Measurements from ENCODE around the gene FSTL4. TPM values are rescaled to one million over a fixed set of nuclear protein-coding genes. Genes with fewer than 3 reads are reported as not detected.

FSTL4 gene
- total RNA-seq, 4 donors from 2014 or later, result 0.22 to 0.47 (median 0.27) TPM; not detected in 1

DNA sequence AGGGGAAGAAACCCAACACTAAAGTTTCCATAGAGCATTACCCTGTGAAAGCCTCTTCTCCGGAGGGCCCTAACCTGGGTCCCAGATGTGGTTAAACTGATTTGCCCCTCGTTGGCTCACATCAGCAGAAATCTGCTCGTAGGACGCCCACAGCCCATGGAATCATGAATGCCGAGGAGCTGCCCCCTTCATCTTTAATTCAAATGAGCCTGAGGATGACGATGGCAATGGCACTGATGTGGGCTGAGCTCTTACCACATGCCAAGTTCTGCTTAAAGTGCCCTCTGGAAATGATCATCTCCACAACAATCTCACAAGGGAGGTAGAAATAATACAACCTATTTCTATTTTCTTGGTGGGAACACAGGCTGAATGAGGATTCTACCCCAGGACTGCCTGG lies 183.3 kb downstream of the FSTL4 start:
- no peak for ATAC-seq
- TF ChIP-seq, protein P1, sequence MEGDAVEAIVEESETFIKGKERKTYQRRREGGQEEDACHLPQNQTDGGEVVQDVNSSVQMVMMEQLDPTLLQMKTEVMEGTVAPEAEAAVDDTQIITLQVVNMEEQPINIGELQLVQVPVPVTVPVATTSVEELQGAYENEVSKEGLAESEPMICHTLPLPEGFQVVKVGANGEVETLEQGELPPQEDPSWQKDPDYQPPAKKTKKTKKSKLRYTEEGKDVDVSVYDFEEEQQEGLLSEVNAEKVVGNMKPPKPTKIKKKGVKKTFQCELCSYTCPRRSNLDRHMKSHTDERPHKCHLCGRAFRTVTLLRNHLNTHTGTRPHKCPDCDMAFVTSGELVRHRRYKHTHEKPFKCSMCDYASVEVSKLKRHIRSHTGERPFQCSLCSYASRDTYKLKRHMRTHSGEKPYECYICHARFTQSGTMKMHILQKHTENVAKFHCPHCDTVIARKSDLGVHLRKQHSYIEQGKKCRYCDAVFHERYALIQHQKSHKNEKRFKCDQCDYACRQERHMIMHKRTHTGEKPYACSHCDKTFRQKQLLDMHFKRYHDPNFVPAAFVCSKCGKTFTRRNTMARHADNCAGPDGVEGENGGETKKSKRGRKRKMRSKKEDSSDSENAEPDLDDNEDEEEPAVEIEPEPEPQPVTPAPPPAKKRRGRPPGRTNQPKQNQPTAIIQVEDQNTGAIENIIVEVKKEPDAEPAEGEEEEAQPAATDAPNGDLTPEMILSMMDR (IDR thresholded peaks at IDR 0.05), result no peak
- no peak for TF ChIP-seq POLR2AphosphoS5 (IDR thresholded peaks at IDR 0.05)
- TF ChIP-seq EP300 (IDR thresholded peaks at IDR 0.05), result no peak
- no peak for TF ChIP-seq POLR2A (IDR thresholded peaks at IDR 0.05)

DNA sequence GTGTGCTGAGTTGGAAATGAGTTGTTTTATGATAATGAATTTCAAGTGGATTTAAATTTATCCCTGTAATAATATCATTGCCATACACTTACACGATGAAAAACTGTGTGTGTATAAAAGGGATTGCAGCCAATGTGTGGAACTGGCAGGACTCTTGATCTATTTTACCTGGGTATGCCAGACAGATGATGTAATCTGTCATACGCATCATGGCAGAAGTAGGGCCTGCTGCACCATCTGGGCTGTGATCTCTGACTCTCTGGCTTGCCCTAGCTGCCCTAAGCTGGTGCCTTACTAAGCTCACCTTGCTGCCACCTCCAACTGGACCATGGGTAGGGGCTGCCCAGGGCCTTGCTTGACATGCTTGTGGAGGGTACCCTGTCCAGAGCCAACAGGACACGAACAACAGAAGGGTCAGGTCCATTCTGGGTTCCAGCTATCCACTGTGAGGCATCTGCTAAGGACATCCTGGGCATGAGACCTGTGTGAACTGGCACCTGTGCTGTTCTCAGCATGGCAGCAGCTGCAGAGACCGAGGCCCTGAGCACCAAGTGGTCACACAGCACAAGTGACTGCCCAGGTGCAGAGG lies 184.2 kb downstream of the FSTL4 start:
- Histone ChIP-seq H3K27me3 (peaks cover 18% of the 10 kb centered on the region), H3K4me3 (no peak overlapping the region), H3K36me3 (no peaks in the 10 kb centered on the region), H3K27ac (no peak overlapping the region), H3K4me1 (no peaks in the 10 kb centered on the region), H3K9me3 (no peaks in the 10 kb centered on the region)
- TF ChIP-seq POLR2A (IDR thresholded peaks at IDR 0.05) (no peak), EP300 (IDR thresholded peaks at IDR 0.05) (no peak)
- TF ChIP-seq, protein P1 (IDR thresholded peaks at IDR 0.05), result no peak
- WGBS, 2 donors (ENCODE audit: low coverage in 1 of 2), result 50 to 69% methylated on average over 1 to 2 of the region's 4 CpGs
- no peak for ATAC-seq

More for the DNA sequence above, 183.3 kb downstream of the FSTL4 start:
- no peaks in the 10 kb centered on the region for H3K36me3 ChIP-seq
- no peak overlapping the region for H3K27ac ChIP-seq
- H3K9me3 ChIP-seq, result no peaks in the 10 kb centered on the region
- H3K4me1 ChIP-seq, result no peaks in the 10 kb centered on the region
- H3K27me3 ChIP-seq, result peaks cover 18% of the 10 kb centered on the region
- 80% methylated on average over 2 of the region's 6 CpGs; no CpG with 5 or more reads in 1 of the 2 donors for WGBS, 2 donors (ENCODE audit: low coverage in 1 of 2)
- H3K4me3 ChIP-seq, result no peak overlapping the region

- Histone ChIP-seq H3K4me3 (no peak overlapping the region), H3K9me3 (no peaks in the 10 kb centered on the region), H3K27ac (no peak overlapping the region), H3K4me1 (no peaks in the 10 kb centered on the region), H3K27me3 (peaks cover 18% of the 10 kb centered on the region), H3K36me3 (no peaks in the 10 kb centered on the region)
- WGBS, 2 donors (ENCODE audit: low coverage in 1 of 2), result 13 to 39% methylated on average over 1 to 2 of the region's 11 CpGs
- ATAC-seq, result no peak
- TF ChIP-seq, protein P1 (IDR thresholded peaks at IDR 0.05), result no peak
- TF ChIP-seq POLR2A (IDR thresholded peaks at IDR 0.05), result no peak
- TF ChIP-seq POLR2AphosphoS5 (IDR thresholded peaks at IDR 0.05), result no peak
- TF ChIP-seq EP300 (IDR thresholded peaks at IDR 0.05), result no peak
Measured at GRCh38 chr5:133427121-133427777, 185.1 kb downstream of the FSTL4 start.

DNA sequence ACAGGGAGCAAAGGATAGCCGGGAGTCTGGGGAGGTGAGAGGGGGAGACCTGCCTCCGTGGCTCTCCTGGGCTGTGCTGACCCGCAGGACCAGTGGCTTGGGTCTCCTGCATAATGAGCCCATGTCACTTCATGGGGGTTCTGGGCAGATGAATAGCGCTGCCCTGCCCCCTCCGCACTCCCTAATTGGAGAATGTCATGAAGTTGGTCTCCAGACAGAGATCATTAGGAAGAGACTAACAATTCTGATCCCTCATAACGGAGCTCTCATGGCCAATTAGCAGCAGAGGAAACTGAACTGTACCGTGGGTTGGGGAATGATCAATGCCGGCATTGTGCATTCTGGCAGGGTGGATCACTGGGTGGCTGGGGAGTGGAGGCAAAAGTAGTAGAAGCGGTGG lies 186.1 kb downstream of the FSTL4 start:
- ATAC-seq, result no peak
- WGBS, 2 donors (ENCODE audit: low coverage in 1 of 2), result 93 to 100% methylated on average over 1 to 5 of the region's 9 CpGs
- H3K9me3 ChIP-seq, result no peaks in the 10 kb centered on the region
- H3K36me3 ChIP-seq, result no peaks in the 10 kb centered on the region
- TF ChIP-seq EP300 (IDR thresholded peaks at IDR 0.05), result no peak
- TF ChIP-seq, protein P1 (IDR thresholded peaks at IDR 0.05), result no peak
- TF ChIP-seq POLR2A (IDR thresholded peaks at IDR 0.05), result no peak
- no peak for TF ChIP-seq POLR2AphosphoS5 (IDR thresholded peaks at IDR 0.05)
- no peaks in the 10 kb centered on the region for H3K4me1 ChIP-seq
- no peak overlapping the region for H3K4me3 ChIP-seq
- peaks cover 23% of the 10 kb centered on the region for H3K27me3 ChIP-seq
- H3K27ac ChIP-seq, result no peak overlapping the region

DNA sequence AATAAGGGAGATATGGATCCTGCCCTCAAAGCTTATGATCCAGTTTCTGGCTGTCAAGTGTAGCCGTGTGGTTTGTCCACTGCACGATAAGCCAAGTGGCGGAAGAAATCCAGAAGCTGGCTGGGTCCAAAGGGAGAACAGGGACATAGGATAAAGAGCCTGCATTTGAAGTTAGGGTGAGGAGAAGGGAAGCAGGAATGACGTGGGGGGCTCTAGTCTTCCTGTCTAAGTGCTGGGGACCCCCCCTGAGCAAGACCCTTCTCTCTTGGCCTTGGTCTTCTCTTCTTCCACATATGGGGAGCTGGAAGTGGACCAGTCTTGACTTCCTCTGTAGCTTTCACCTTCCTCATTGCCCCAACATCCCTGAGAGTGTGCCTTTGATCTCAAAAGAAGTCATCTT lies 186.6 kb downstream of the FSTL4 start:
- no peaks in the 10 kb centered on the region for H3K9me3 ChIP-seq
- no peak for ATAC-seq
- no peaks in the 10 kb centered on the region for H3K4me1 ChIP-seq
- WGBS, 2 donors (ENCODE audit: low coverage in 1 of 2), result 86 to 87% methylated on average over 3 of the region's 4 CpGs
- TF ChIP-seq POLR2AphosphoS5 (IDR thresholded peaks at IDR 0.05) (no peak), POLR2A (IDR thresholded peaks at IDR 0.05) (no peak), EP300 (IDR thresholded peaks at IDR 0.05) (no peak)
- TF ChIP-seq, protein P1 (IDR thresholded peaks at IDR 0.05), result no peak
- H3K27ac ChIP-seq, result no peak overlapping the region
- H3K27me3 ChIP-seq, result peaks cover 27% of the 10 kb centered on the region
- no peak overlapping the region for H3K4me3 ChIP-seq
- H3K36me3 ChIP-seq, result no peaks in the 10 kb centered on the region
